ENCODE measurements around the gene ARHGEF5. TPM values are rescaled to one million over a fixed set of nuclear protein-coding genes. Genes with fewer than 3 reads are reported as not detected.
"Not testable (repeated sequence)": the region's sequence is repeated elsewhere in the genome, so short reads cannot be mapped to it uniquely, and the experiment has no call there.

ARHGEF5 gene
- total RNA-seq (6.9 and 7.9 TPM in 2 replicates), polyA plus RNA-seq (6.0 and 6.8 TPM in 2 replicates), polyA minus RNA-seq (2.5 and 4.7 TPM in 2 replicates)
- total RNA-seq (2013), result 4.0 TPM

DNA sequence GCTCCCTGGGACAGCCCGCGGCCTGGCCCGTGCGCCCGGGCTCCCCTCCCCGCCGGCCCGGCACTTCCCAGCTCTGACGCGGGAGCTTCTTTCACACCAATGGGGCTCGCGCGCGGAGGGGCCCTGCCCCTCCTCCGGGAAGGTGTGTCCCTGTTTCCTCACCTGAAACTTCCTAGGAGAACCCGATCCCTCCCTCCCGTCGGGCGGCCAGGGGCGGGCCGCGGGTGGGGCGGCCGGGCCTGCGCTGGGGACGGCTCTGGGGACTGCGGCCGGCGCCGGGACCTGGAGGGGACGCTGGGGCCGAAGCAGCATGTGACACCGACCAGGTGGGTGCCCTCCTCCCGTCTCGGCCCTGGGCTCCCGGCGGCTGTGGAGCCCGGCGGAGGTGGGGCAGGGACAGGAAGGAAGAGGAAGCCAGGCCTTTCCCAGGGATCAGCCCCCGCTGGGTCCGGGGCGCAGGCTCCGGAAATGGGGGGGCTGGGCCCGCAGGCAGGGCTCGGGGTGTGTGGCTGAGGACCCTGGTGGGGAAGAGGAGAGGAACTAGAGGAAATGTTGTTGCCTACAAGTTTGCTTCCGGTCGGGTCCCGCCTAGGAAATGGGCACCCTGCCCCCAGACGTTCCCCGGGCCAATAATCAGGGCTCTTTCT lies at the start of gene ARHGEF5:
Gene ARHGEF5 (plus strand): TSS at position 227 of the 647 bp plus-strand sequence. CDS start 7,268 bp downstream, outside the sequence.
- H3K9me3 Mint-ChIP-seq (ENCODE audit: insufficient read depth); DNase-seq; H4K20me1 ChIP-seq (ENCODE audit: control insufficient read depth, insufficient read depth, low read length, poor library complexity, severe bottlenecking); POLR2A ChIA-PET; H3K27me3 Mint-ChIP-seq; intact Hi-C loops (cut with micrococcal nuclease); H3K36me3 ChIP-seq (replicated peaks in 1 of 2; ENCODE audit: control extremely low read depth in 1 of 2, control insufficient read depth in 1 of 2, extremely low read depth in 1 of 2, insufficient read depth in 2 of 2, low read length in 1 of 2); H2AFZ ChIP-seq (ENCODE audit: insufficient read depth, low read depth, low read length, poor library complexity, severe bottlenecking); CTCF ChIA-PET; H3K9me3 ChIP-seq (ENCODE audit: control extremely low read depth in 1 of 3, control insufficient read depth in 2 of 3, insufficient read depth in 1 of 3, low read length in 2 of 3); H3K9ac ChIP-seq (ENCODE audit: low read length); H3K4me1 ChIP-seq (ENCODE audit: control insufficient read depth in 2 of 2, insufficient read depth in 2 of 2, low read length in 2 of 2); H3K79me2 ChIP-seq (ENCODE audit: control insufficient read depth, insufficient read depth, low read length); H3K4me1 Mint-ChIP-seq; H3K27me3 ChIP-seq (replicated peaks in 1 of 4; ENCODE audit: control extremely low read depth in 1 of 4, control insufficient read depth in 3 of 4, insufficient read depth in 4 of 4, low read length in 3 of 4); H3K4me2 ChIP-seq (replicated peaks; ENCODE audit: low read depth, low read length, poor library complexity, severe bottlenecking); H3K27ac ChIP-seq (ENCODE audit: low read length in 2 of 2): not testable (repeated sequence)
- H3K4me3 ChIP-seq (ENCODE audit: control extremely low read depth in 1 of 5, extremely low read depth in 1 of 5, insufficient read depth in 1 of 5, low read depth in 2 of 5, low read length in 4 of 5), result peak within 1 kb of the TSS in 1 of 5 experiments; percentile 26
- H3K27ac Mint-ChIP-seq, result peak within 1 kb of the TSS; percentile 15
- WGBS (ENCODE audit: insufficient coverage), result no CpG with 5 or more reads among the region's 50 CpGs
- ATAC-seq (ENCODE audit: low read depth), result peak; percentile 71
- H3K4me3 Mint-ChIP-seq, result peak within 1 kb of the TSS; percentile 78

- no CpG with 5 or more reads among the region's 2 CpGs for WGBS (ENCODE audit: insufficient coverage)
- not testable (repeated sequence) for H3K79me2 ChIP-seq (ENCODE audit: control insufficient read depth, insufficient read depth, low read length); ATAC-seq (ENCODE audit: low read depth)
These were observed 45.5 kb upstream of the ARHGEF5 start for GRCh38 chr7:144309702-144310101.

DNA sequence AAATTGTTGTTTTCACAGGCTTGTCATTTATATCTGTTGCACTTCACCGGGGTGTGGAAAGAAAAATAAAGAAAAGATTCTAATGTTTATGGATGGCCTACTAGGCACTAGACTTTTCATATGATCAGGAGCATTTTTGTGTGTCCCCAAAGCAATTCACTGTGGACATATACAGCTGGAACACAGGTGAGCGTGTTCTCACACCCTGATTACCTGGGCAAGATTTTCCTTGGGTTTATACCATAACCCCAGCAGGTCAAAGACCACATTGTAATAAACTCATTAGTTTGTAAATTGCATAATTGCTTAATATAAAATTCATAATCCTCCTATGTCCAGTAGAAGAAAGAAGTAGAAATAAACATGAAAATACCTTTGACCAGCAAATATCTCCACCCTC lies 44.0 kb upstream of the ARHGEF5 start:
- CTCF ChIA-PET; H3K79me2 ChIP-seq (ENCODE audit: control insufficient read depth, insufficient read depth, low read length); H3K9me3 ChIP-seq (ENCODE audit: control extremely low read depth in 1 of 3, control insufficient read depth in 2 of 3, insufficient read depth in 1 of 3, low read length in 2 of 3); H3K27me3 Mint-ChIP-seq; H3K4me2 ChIP-seq (replicated peaks; ENCODE audit: low read depth, low read length, poor library complexity, severe bottlenecking); H3K9ac ChIP-seq (ENCODE audit: low read length); ATAC-seq (ENCODE audit: low read depth); H3K4me3 ChIP-seq (ENCODE audit: control extremely low read depth in 1 of 5, extremely low read depth in 1 of 5, insufficient read depth in 1 of 5, low read depth in 2 of 5, low read length in 4 of 5); H3K36me3 ChIP-seq (replicated peaks in 1 of 2; ENCODE audit: control extremely low read depth in 1 of 2, control insufficient read depth in 1 of 2, extremely low read depth in 1 of 2, insufficient read depth in 2 of 2, low read length in 1 of 2); H3K4me3 Mint-ChIP-seq; H3K27ac ChIP-seq (ENCODE audit: low read length in 2 of 2); DNase-seq; H3K27me3 ChIP-seq (replicated peaks in 1 of 4; ENCODE audit: control extremely low read depth in 1 of 4, control insufficient read depth in 3 of 4, insufficient read depth in 4 of 4, low read length in 3 of 4); H4K20me1 ChIP-seq (ENCODE audit: control insufficient read depth, insufficient read depth, low read length, poor library complexity, severe bottlenecking); H3K4me1 Mint-ChIP-seq; H3K4me1 ChIP-seq (ENCODE audit: control insufficient read depth in 2 of 2, insufficient read depth in 2 of 2, low read length in 2 of 2); H3K9me3 Mint-ChIP-seq (ENCODE audit: insufficient read depth); POLR2A ChIA-PET; intact Hi-C loops (cut with micrococcal nuclease); H3K27ac Mint-ChIP-seq; H2AFZ ChIP-seq (ENCODE audit: insufficient read depth, low read depth, low read length, poor library complexity, severe bottlenecking): not testable (repeated sequence)
- WGBS (ENCODE audit: insufficient coverage), result no CpG with 5 or more reads among the region's 2 CpGs

More at GRCh38 chr7:144309702-144310101, 45.5 kb upstream of the ARHGEF5 start:
- H3K27ac Mint-ChIP-seq; H2AFZ ChIP-seq (ENCODE audit: insufficient read depth, low read depth, low read length, poor library complexity, severe bottlenecking); DNase-seq; intact Hi-C loops (cut with micrococcal nuclease); H3K27ac ChIP-seq (ENCODE audit: low read length in 2 of 2); H3K4me1 ChIP-seq (ENCODE audit: control insufficient read depth in 2 of 2, insufficient read depth in 2 of 2, low read length in 2 of 2); H3K9ac ChIP-seq (ENCODE audit: low read length); POLR2A ChIA-PET; H3K4me3 Mint-ChIP-seq; H3K4me3 ChIP-seq (ENCODE audit: control extremely low read depth in 1 of 5, extremely low read depth in 1 of 5, insufficient read depth in 1 of 5, low read depth in 2 of 5, low read length in 4 of 5); H3K4me1 Mint-ChIP-seq; H3K9me3 ChIP-seq (ENCODE audit: control extremely low read depth in 1 of 3, control insufficient read depth in 2 of 3, insufficient read depth in 1 of 3, low read length in 2 of 3); CTCF ChIA-PET; H3K9me3 Mint-ChIP-seq (ENCODE audit: insufficient read depth); H3K4me2 ChIP-seq (replicated peaks; ENCODE audit: low read depth, low read length, poor library complexity, severe bottlenecking); H3K27me3 Mint-ChIP-seq; H3K27me3 ChIP-seq (replicated peaks in 1 of 4; ENCODE audit: control extremely low read depth in 1 of 4, control insufficient read depth in 3 of 4, insufficient read depth in 4 of 4, low read length in 3 of 4); H4K20me1 ChIP-seq (ENCODE audit: control insufficient read depth, insufficient read depth, low read length, poor library complexity, severe bottlenecking); H3K36me3 ChIP-seq (replicated peaks in 1 of 2; ENCODE audit: control extremely low read depth in 1 of 2, control insufficient read depth in 1 of 2, extremely low read depth in 1 of 2, insufficient read depth in 2 of 2, low read length in 1 of 2): not testable (repeated sequence)

DNA sequence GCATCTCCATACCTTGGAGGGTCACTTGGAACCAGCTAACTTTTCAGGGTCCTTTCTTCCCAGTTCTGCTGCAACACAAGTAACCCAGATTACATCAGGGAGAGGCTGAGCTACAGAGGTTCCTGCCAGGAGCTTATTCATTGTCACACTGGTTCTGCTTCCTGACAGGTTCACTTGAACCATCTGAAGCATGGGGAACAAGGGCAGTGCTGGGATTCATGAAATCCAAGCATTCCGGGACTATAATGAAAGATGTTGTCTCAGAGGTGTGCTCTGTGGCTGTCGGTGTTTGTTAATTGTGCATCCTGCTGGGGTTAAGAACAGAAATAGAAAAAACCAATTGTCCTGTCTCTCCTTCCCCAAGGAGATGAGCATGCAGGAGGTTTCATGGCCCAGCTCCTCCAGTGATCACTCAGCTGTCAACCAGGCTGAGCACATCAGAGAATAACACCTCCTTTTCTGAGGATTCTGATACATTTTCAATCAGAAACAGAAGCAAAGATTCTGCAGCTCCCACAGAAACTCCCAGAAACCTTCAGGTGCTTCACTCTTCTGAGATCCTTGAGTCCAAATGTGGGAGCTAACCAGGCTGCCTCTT lies 43.2 kb upstream of the ARHGEF5 start, which contains the start of gene OR2A1:
Gene OR2A1 (plus strand): TSS at position 548 of the 598 bp plus-strand sequence. CDS start 5,706 bp downstream, outside the sequence.
- H3K9me3 ChIP-seq (ENCODE audit: control extremely low read depth in 1 of 3, control insufficient read depth in 2 of 3, insufficient read depth in 1 of 3, low read length in 2 of 3); ATAC-seq (ENCODE audit: low read depth); POLR2A ChIA-PET; DNase-seq; H2AFZ ChIP-seq (ENCODE audit: insufficient read depth, low read depth, low read length, poor library complexity, severe bottlenecking); H3K4me3 Mint-ChIP-seq; H3K9ac ChIP-seq (ENCODE audit: low read length); H3K27ac Mint-ChIP-seq; H3K4me1 Mint-ChIP-seq; H3K27me3 ChIP-seq (replicated peaks in 1 of 4; ENCODE audit: control extremely low read depth in 1 of 4, control insufficient read depth in 3 of 4, insufficient read depth in 4 of 4, low read length in 3 of 4); H3K9me3 Mint-ChIP-seq (ENCODE audit: insufficient read depth); H3K27me3 Mint-ChIP-seq; H3K27ac ChIP-seq (ENCODE audit: low read length in 2 of 2); CTCF ChIA-PET; H3K4me1 ChIP-seq (ENCODE audit: control insufficient read depth in 2 of 2, insufficient read depth in 2 of 2, low read length in 2 of 2); H4K20me1 ChIP-seq (ENCODE audit: control insufficient read depth, insufficient read depth, low read length, poor library complexity, severe bottlenecking); H3K79me2 ChIP-seq (ENCODE audit: control insufficient read depth, insufficient read depth, low read length); H3K36me3 ChIP-seq (replicated peaks in 1 of 2; ENCODE audit: control extremely low read depth in 1 of 2, control insufficient read depth in 1 of 2, extremely low read depth in 1 of 2, insufficient read depth in 2 of 2, low read length in 1 of 2); H3K4me3 ChIP-seq (ENCODE audit: control extremely low read depth in 1 of 5, extremely low read depth in 1 of 5, insufficient read depth in 1 of 5, low read depth in 2 of 5, low read length in 4 of 5); intact Hi-C loops (cut with micrococcal nuclease); H3K4me2 ChIP-seq (replicated peaks; ENCODE audit: low read depth, low read length, poor library complexity, severe bottlenecking): not testable (repeated sequence)
- WGBS (ENCODE audit: insufficient coverage), result no CpG with 5 or more reads among the region's 2 CpGs
